Vagina (tissue), 2 donors: ENCODE results near the gene PYGL.

Source experiments
- POLR2A ChIP-seq, 2 donors: fragments of 450-650 bp; IDR thresholded peaks; one replicate each; pipeline ENCODE4 v1.6.1; 2017; ENCODE audit warnings: antibody characterized with exemption in 2 of 2, mild to moderate bottlenecking in 2 of 2, moderate library complexity in 2 of 2
- POLR2AphosphoS5 ChIP-seq, 2 donors: sonication (generic); formaldehyde crosslinking; IDR thresholded peaks; one replicate each; pipeline ENCODE4 v1.9.0; 2017; ENCODE audit warnings: antibody characterized with exemption in 2 of 2, mild to moderate bottlenecking in 2 of 2, low read depth in 1 of 2; ENCODE audit not compliant: insufficient read depth in 1 of 2
- TF ChIP-seq, protein P1 (sequence below), 3 experiments: fragments of 450-650 bp in 2 of 3; fragments of 200-600 bp in 1 of 3; sonication (generic) in 1 of 3; IDR thresholded peaks; one replicate each; pipeline ENCODE4 v1.5.1; 2017 to 2019; ENCODE audit warnings: antibody characterized with exemption in 3 of 3, mild to moderate bottlenecking in 2 of 3, moderate library complexity in 2 of 3

DNA sequence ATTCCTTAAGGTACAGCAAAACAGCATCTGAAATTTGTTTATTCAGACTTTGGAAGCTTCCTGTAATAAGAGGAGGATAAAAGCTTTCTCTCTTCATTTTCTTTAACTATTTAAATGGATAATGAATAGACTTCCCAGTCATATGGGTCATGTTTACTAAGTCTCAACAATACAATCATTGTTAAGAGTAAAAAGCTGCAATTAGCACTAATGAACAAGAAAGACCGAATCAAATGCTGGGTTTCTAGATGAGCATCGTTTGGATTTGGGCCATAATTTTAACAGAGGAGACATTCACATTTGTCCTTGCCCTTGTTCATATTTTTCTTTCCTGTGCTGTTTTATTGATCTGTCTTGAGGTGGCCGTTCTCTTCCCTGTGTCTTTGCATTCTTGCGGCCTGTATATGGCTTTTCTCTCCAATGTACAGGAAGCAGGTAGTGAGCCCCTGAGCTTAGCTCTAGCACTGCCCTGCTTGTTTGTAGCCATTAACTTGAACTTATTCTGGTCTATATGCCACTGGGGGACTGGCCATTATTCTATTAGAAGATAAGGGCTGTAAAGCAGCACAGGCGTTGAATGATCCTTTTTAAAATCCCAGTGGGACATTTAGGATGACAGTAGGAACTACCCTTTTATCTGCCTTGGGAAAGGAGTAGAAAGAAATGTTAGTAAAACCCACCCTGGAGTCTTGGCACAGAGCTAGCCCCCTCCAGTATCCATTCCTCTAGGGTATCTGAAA, 37.8 kb downstream of the PYGL start:
- TF ChIP-seq, protein P1, sequence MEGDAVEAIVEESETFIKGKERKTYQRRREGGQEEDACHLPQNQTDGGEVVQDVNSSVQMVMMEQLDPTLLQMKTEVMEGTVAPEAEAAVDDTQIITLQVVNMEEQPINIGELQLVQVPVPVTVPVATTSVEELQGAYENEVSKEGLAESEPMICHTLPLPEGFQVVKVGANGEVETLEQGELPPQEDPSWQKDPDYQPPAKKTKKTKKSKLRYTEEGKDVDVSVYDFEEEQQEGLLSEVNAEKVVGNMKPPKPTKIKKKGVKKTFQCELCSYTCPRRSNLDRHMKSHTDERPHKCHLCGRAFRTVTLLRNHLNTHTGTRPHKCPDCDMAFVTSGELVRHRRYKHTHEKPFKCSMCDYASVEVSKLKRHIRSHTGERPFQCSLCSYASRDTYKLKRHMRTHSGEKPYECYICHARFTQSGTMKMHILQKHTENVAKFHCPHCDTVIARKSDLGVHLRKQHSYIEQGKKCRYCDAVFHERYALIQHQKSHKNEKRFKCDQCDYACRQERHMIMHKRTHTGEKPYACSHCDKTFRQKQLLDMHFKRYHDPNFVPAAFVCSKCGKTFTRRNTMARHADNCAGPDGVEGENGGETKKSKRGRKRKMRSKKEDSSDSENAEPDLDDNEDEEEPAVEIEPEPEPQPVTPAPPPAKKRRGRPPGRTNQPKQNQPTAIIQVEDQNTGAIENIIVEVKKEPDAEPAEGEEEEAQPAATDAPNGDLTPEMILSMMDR (IDR thresholded peaks at IDR 0.05), result no peak
- no peak for TF ChIP-seq POLR2AphosphoS5 (IDR thresholded peaks at IDR 0.05; ENCODE audit: insufficient read depth in 1 of 2, low read depth in 1 of 2)
- TF ChIP-seq POLR2A (IDR thresholded peaks at IDR 0.05), result no peak
